Measurements from ENCODE around the gene HMGN1. TPM values are rescaled to one million over a fixed set of nuclear protein-coding genes. Genes with fewer than 3 reads are reported as not detected.
"Not testable (repeated sequence)": the region's sequence is repeated elsewhere in the genome, so short reads cannot be mapped to it uniquely, and the experiment has no call there.

Gene HMGN1
- total RNA-seq: 225 TPM

- peak; percentile 89 for DNase-seq (ENCODE audit: low spot score)
Observed at GRCh38 chr21:39348355-39349210, at the start of gene HMGN1. Gene HMGN1, minus strand, starts transcription at chr21:39349088. Its CDS starts 171 bp downstream, at chr21:39348917.

- DNase-seq (ENCODE audit: low spot score): no peak
Observed at GRCh38 chr21:39397646-39398385, 48.9 kb upstream of the HMGN1 start.

- no peak for DNase-seq (ENCODE audit: low spot score)
Observed at GRCh38 chr21:39392981-39393380, 44.1 kb upstream of the HMGN1 start.

- DNase-seq (ENCODE audit: low spot score): no peak
Observed at GRCh38 chr21:39390212-39390765, 41.4 kb upstream of the HMGN1 start.

- DNase-seq (ENCODE audit: low spot score): no peak
Observed at GRCh38 chr21:39388811-39389155, 39.9 kb upstream of the HMGN1 start.

- DNase-seq (ENCODE audit: low spot score): peak; percentile 92
Observed at GRCh38 chr21:39388038-39388810, 39.3 kb upstream of the HMGN1 start.

- DNase-seq (ENCODE audit: low spot score): peak; percentile 93
Observed at GRCh38 chr21:39387461-39388037, 38.7 kb upstream of the HMGN1 start.

GRCh38 chr21:39386899-39387298 lies 38.0 kb upstream of the HMGN1 start:
- no peak for DNase-seq (ENCODE audit: low spot score)

- no peak for DNase-seq (ENCODE audit: low spot score)
Observed at GRCh38 chr21:39386194-39386593, 37.3 kb upstream of the HMGN1 start.

GRCh38 chr21:39385299-39386145 lies 36.6 kb upstream of the HMGN1 start:
- DNase-seq (ENCODE audit: low spot score): peak; percentile 73

GRCh38 chr21:39384674-39385298 lies 35.9 kb upstream of the HMGN1 start:
- no peak for DNase-seq (ENCODE audit: low spot score)

GRCh38 chr21:39382096-39382495 lies 33.2 kb upstream of the HMGN1 start:
- DNase-seq (ENCODE audit: low spot score): not testable (repeated sequence)

GRCh38 chr21:39381009-39381408 lies 32.1 kb upstream of the HMGN1 start:
- no peak for DNase-seq (ENCODE audit: low spot score)

- DNase-seq (ENCODE audit: low spot score): peak; percentile 93
Observed at GRCh38 chr21:39379986-39380891, 31.4 kb upstream of the HMGN1 start.

- DNase-seq (ENCODE audit: low spot score): no peak
Observed at GRCh38 chr21:39377444-39378050, 28.7 kb upstream of the HMGN1 start.

- no peak for DNase-seq (ENCODE audit: low spot score)
Observed at GRCh38 chr21:39375446-39375845, 26.6 kb upstream of the HMGN1 start.

- no peak for DNase-seq (ENCODE audit: low spot score)
Observed at GRCh38 chr21:39374046-39374445, 25.2 kb upstream of the HMGN1 start.

GRCh38 chr21:39373634-39374033 lies 24.7 kb upstream of the HMGN1 start:
- DNase-seq (ENCODE audit: low spot score): no peak

- DNase-seq (ENCODE audit: low spot score): not testable (repeated sequence)
Observed at GRCh38 chr21:39369896-39370288, 21.0 kb upstream of the HMGN1 start.

Measured in ureter (tissue), 1 donor.